HUES64 (cell line): ENCODE measurements around the gene RGPD4. TPM values are rescaled to one million over a fixed set of nuclear protein-coding genes. Genes with fewer than 3 reads are reported as not detected.
"Not testable (repeated sequence)": the region's sequence is repeated elsewhere in the genome, so short reads cannot be mapped to it uniquely, and the experiment has no call there.

Experiments used
- H3K27ac ChIP-seq: 2 replicates; pipeline ENCODE4 v1.7.0; 2013; ENCODE audit warnings: low read depth, low read length, inconsistent platforms
- H3K27me3 ChIP-seq: 2 replicates; pipeline ENCODE4 v1.6.1; 2013; ENCODE audit warnings: mild to moderate bottlenecking, low read length; ENCODE audit not compliant: insufficient read depth
- H3K36me3 ChIP-seq: 2 replicates; pipeline ENCODE4 v1.6.1; 2013; ENCODE audit warnings: mild to moderate bottlenecking, low read length; ENCODE audit not compliant: insufficient read depth
- H3K4me1 ChIP-seq: 2 replicates; pipeline ENCODE4 v1.6.1; 2013; ENCODE audit warnings: mild to moderate bottlenecking, low read length, moderate library complexity; ENCODE audit not compliant: insufficient read depth
- H3K4me3 ChIP-seq: 2 replicates; pipeline ENCODE4 v1.5.1; 2013; ENCODE audit warnings: mild to moderate bottlenecking, low read length, moderate library complexity
- H3K9ac ChIP-seq: 2 replicates; pipeline ENCODE4 v1.6.1; 2013; ENCODE audit warnings: mild to moderate bottlenecking, low read depth, low read length
- H3K9me3 ChIP-seq: 2 replicates; pipeline ENCODE4 v1.6.1; 2013; ENCODE audit warnings: low read depth, low read length; ENCODE audit not compliant: insufficient read depth
- WGBS: fragments of 150-250, 120-280 bp; methylation state at CpG from one replicate; pipeline ENCODE4 v1.1.7; 2013; ENCODE audit warnings: missing lambda C conversion rate; 5-methylcytosine and 5-hydroxymethylcytosine counted together
- polyA plus RNA-seq, 2 experiments: library from polyadenylated mRNA; stranded (reverse); fragments of 50-300 nt; gene quantifications; one replicate each; pipeline ENCODE4 v1.2.3, GENCODE V29; 2013

The RGPD4 gene
- not detected for polyA plus RNA-seq (2013, experiment 1 of 2)
- polyA plus RNA-seq (2013, experiment 2 of 2): not detected

DNA sequence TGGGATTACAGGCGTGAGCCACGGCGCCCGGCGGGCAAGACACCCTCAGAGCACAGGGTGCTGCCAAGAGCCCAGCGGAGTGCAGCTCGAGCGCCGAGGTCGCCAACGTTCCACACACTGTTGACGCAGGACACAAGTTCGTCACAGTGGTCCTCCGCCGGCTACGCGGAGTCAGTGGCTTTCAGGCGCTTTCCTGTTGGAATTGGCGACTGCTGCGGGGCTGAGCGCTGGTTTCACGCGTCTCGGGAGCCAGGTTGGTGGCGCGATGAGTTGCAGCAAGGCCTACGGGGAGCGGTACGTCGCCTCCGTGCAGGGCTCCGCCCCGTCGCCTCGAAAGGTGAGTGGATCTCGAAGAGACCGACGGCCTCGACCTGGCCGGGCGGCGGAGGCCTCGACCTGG lies at the start of gene RGPD4:
Gene RGPD4, plus strand, starts transcription at position 144 of the 400 bp plus-strand sequence. Its CDS starts 122 bp downstream, at position 266.
- not testable (repeated sequence) for H3K4me3 ChIP-seq, H3K9ac ChIP-seq, H3K36me3 ChIP-seq, H3K27me3 ChIP-seq, H3K9me3 ChIP-seq, H3K4me1 ChIP-seq, H3K27ac ChIP-seq
- WGBS: 96% methylated on average over 27 of the region's 43 CpGs

GRCh38 chr2:107777974-107778373 lies 48.7 kb upstream of the RGPD4 start:
- Histone ChIP-seq H3K9ac (no peak overlapping the region), H3K9me3 (no peaks in the 10 kb centered on the region), H3K27me3 (no peaks in the 10 kb centered on the region), H3K27ac (no peak overlapping the region), H3K4me3 (no peak overlapping the region), H3K4me1 (no peaks in the 10 kb centered on the region), H3K36me3 (no peaks in the 10 kb centered on the region)
- WGBS: 93% methylated on average over 2 of the region's 2 CpGs

DNA sequence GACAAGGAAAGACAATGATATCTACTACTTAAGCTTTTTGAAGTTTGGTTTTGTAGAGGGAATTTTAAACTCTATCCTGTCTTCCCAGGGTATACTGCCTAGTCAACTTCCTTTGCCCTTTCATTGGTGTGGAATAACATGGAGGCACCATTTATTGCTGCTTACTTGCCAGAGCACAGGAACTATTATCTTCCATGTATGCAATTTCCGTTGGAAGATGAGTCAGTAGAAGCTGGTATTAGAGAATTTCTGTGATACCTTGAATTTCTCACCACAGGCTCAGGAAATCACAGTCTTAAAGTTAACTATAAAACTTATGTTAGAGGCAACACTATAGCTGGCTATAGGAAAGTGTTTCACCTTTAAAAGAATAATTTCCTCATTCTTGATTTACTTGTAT lies 40.9 kb upstream of the RGPD4 start:
- H3K4me1 ChIP-seq: no peaks in the 10 kb centered on the region
- H3K9ac ChIP-seq: no peak overlapping the region
- H3K27ac ChIP-seq: no peak overlapping the region
- no peaks in the 10 kb centered on the region for H3K36me3 ChIP-seq
- H3K9me3 ChIP-seq: no peaks in the 10 kb centered on the region
- H3K27me3 ChIP-seq: no peaks in the 10 kb centered on the region
- no peak overlapping the region for H3K4me3 ChIP-seq
- WGBS: 100% methylated on average over 1 of the region's 1 CpG

GRCh38 chr2:107790837-107791236 lies 35.9 kb upstream of the RGPD4 start:
- Histone ChIP-seq H3K9ac (no peak overlapping the region), H3K4me3 (no peak overlapping the region), H3K27me3 (no peaks in the 10 kb centered on the region), H3K9me3 (no peaks in the 10 kb centered on the region), H3K27ac (no peak overlapping the region), H3K4me1 (no peaks in the 10 kb centered on the region), H3K36me3 (no peaks in the 10 kb centered on the region)
- WGBS: 100% methylated on average over 1 of the region's 1 CpG

- H3K27ac ChIP-seq: no peak overlapping the region
- no peaks in the 10 kb centered on the region for H3K36me3 ChIP-seq
- H3K9me3 ChIP-seq: no peaks in the 10 kb centered on the region
- no peak overlapping the region for H3K4me3 ChIP-seq
- 51% methylated on average over 2 of the region's 2 CpGs for WGBS
- no peaks in the 10 kb centered on the region for H3K27me3 ChIP-seq
- no peak overlapping the region for H3K9ac ChIP-seq
- H3K4me1 ChIP-seq: no peaks in the 10 kb centered on the region
Observed at GRCh38 chr2:107801498-107801897, 25.2 kb upstream of the RGPD4 start.

DNA sequence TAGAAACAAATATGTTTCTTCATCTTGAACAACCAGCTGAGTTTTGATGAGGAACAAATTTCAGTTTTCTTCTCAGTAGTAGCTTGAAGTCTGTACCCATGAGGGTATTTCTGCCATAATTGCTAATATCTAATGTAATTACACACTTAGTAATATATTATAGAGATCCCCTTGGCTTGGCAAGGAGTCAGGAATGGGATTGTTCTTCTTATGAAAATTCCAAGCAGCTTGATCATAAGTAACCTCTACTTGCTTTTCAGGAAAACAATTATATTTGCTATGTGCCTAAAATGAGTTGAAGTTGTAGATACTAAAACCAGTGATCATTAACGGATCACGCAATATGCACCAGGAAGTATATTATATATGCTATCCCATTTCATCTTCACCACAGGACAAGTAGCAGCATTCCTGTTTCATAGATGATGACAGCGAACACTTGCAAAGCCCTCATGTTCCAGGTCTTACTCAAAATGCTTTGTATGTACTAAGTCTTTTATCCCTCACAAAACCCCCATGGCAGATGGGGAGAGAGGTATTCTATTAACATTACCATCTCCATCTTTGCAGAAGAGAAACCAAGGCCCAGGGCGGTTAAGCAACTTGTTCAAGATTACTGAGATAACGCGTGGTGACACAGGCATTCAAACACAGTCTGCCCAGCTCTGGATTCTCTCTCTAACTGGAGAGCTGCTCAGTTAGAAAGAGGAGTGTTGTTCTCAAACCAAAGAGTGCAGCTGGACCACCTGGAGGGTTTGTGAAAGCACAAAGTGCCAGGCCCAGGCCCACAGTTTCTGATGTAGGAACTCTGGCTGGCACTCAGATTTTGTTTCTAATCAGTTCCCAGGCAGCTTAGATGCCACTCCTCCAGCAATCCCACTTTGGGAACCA lies 21.8 kb upstream of the RGPD4 start:
- H3K9ac ChIP-seq: no peak overlapping the region
- H3K27ac ChIP-seq: no peak overlapping the region
- no peaks in the 10 kb centered on the region for H3K27me3 ChIP-seq
- H3K4me3 ChIP-seq: no peak overlapping the region
- no peaks in the 10 kb centered on the region for H3K9me3 ChIP-seq
- no peaks in the 10 kb centered on the region for H3K36me3 ChIP-seq
- H3K4me1 ChIP-seq: no peaks in the 10 kb centered on the region
- 96% methylated on average over 6 of the region's 6 CpGs for WGBS

DNA sequence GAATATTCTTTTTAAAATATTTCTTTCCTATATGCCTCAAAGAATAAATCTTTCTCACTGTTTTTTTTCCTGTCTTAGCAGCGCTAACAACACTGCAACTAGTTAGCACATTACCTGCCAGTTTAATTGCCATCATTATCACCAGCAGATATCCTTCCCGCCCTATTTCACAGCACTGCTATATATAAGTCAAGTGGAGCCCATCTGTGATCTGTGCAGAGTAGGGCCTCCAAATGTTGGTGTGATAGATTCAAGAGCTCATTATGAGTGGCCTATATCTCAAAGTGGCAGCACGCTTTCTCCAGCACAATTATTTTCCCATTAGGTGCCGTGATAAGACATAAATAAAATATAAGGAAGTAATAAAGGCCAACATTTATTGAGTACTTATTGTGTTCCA lies 19.8 kb upstream of the RGPD4 start:
- Histone ChIP-seq H3K27ac (no peak overlapping the region), H3K36me3 (no peaks in the 10 kb centered on the region), H3K9ac (no peak overlapping the region), H3K4me3 (no peak overlapping the region), H3K27me3 (no peaks in the 10 kb centered on the region), H3K9me3 (no peaks in the 10 kb centered on the region), H3K4me1 (peaks cover 15% of the 10 kb centered on the region)
- 79% methylated on average over 2 of the region's 4 CpGs for WGBS

DNA sequence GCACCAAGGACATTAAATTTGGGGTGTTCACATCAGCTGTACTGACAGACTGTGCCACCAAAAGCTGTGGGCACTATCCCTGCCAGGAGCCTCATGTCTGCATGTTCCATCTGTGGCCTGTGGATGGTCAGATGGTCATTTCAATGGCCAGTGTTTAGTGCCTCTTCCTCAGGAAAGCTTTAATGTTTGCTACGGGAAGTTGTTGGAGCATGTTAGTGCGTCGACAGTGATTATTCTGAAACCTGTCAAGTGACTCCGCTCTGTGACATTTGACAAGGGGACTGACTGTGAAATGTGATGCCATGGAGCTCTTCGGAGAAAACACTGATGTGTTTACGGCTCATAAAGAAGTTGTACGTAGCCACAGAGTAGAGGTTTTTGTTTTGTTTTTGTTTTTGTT lies 18.7 kb upstream of the RGPD4 start:
- H3K9ac ChIP-seq: no peak overlapping the region
- H3K36me3 ChIP-seq: no peaks in the 10 kb centered on the region
- 97% methylated on average over 7 of the region's 7 CpGs for WGBS
- H3K27me3 ChIP-seq: no peaks in the 10 kb centered on the region
- H3K4me1 ChIP-seq: peaks cover 15% of the 10 kb centered on the region
- H3K9me3 ChIP-seq: no peaks in the 10 kb centered on the region
- no peak overlapping the region for H3K4me3 ChIP-seq
- no peak overlapping the region for H3K27ac ChIP-seq

DNA sequence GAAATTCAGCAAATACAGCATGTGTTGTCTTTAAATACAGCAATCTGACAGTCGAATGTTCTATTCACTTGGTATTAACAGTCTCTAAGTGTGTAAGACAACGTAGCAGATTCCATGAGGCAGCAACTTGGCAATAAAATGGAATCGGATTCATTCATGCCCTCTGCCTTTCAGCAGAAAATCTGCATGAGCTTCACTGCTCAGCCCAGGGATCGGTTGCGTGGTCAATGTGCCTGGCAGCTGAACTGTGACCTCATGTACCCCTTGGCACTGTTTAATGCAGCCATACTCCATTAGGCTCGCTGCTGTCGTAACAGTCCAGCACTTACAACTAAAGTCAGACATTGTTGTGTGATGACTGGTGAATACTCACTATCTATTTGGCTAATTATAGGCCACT lies 17.7 kb upstream of the RGPD4 start:
- Histone ChIP-seq H3K4me1 (peaks cover 15% of the 10 kb centered on the region), H3K9me3 (no peaks in the 10 kb centered on the region), H3K27ac (no peak overlapping the region), H3K4me3 (no peak overlapping the region), H3K27me3 (no peaks in the 10 kb centered on the region), H3K36me3 (no peaks in the 10 kb centered on the region), H3K9ac (no peak overlapping the region)
- 96% methylated on average over 7 of the region's 7 CpGs for WGBS

- 93% methylated on average over 3 of the region's 3 CpGs for WGBS
- Histone ChIP-seq H3K4me1 (peaks cover 15% of the 10 kb centered on the region), H3K36me3 (no peaks in the 10 kb centered on the region), H3K27me3 (no peaks in the 10 kb centered on the region), H3K27ac (no peak overlapping the region), H3K9ac (no peak overlapping the region), H3K9me3 (no peaks in the 10 kb centered on the region), H3K4me3 (no peak overlapping the region)
Observed at GRCh38 chr2:107809835-107810234, 16.9 kb upstream of the RGPD4 start.

- 57% methylated on average over 1 of the region's 1 CpG for WGBS
- Histone ChIP-seq H3K36me3 (no peaks in the 10 kb centered on the region), H3K4me3 (no peak overlapping the region), H3K4me1 (peaks cover 15% of the 10 kb centered on the region), H3K27ac (no peak overlapping the region), H3K27me3 (no peaks in the 10 kb centered on the region), H3K9ac (no peak overlapping the region), H3K9me3 (no peaks in the 10 kb centered on the region)
Observed at GRCh38 chr2:107810734-107811133, 16.0 kb upstream of the RGPD4 start.
